Activated CD4-positive, alpha-beta T cell treated with anti-CD3 and anti-CD28 coated beads for 1 hour (primary cell): ENCODE measurements around the gene EFCAB12.

Experiments used
- DNase-seq: peaks from one replicate; pipeline ENCODE4 v3.0.0-alpha.2; 2020

The EFCAB12 gene

GRCh38 chr3:129428376-129429079 is at the start of gene EFCAB12:
Gene EFCAB12, minus strand, starts transcription at chr3:129428636. Its CDS starts 148 bp downstream, at chr3:129428488.
- DNase-seq, result peak; percentile 83

DNA sequence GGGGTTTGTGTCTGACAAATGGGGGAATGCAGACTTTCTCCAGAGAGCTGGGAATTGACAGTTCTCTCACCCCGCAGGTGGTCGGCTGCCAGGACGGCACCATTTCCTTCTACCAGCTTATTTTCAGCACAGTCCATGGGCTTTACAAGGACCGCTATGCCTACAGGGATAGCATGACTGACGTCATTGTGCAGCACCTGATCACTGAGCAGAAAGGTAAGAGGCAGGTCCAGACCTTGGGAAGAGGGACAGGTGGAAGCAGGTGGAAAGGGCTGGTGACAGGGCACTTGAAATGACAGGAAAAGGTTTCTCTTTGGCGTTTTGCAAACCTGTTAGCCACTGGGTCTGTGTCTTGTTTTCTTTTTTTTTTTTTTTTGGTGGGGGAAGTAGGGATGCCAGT is 48.1 kb upstream of the EFCAB12 start:
- no peak for DNase-seq

DNA sequence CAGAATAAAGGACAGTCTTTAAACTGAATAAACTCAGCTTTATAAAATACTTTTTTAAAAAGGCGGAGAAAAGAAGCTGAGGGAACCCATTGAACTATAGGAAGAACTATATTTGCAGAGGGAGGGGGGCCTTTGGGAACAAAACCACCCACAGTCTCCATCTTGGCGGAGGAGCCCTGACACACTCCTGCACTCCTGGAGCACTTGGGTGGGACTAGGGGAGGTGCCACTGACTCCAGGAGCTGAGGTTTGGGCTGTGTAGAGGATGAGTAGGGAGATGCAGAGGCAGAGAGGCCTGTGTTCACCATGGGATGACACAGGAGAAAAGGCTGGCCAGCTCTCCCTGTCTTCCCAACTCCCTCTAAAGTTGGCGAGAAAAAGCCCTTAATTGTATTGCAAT is 47.4 kb upstream of the EFCAB12 start:
- no peak for DNase-seq

DNA sequence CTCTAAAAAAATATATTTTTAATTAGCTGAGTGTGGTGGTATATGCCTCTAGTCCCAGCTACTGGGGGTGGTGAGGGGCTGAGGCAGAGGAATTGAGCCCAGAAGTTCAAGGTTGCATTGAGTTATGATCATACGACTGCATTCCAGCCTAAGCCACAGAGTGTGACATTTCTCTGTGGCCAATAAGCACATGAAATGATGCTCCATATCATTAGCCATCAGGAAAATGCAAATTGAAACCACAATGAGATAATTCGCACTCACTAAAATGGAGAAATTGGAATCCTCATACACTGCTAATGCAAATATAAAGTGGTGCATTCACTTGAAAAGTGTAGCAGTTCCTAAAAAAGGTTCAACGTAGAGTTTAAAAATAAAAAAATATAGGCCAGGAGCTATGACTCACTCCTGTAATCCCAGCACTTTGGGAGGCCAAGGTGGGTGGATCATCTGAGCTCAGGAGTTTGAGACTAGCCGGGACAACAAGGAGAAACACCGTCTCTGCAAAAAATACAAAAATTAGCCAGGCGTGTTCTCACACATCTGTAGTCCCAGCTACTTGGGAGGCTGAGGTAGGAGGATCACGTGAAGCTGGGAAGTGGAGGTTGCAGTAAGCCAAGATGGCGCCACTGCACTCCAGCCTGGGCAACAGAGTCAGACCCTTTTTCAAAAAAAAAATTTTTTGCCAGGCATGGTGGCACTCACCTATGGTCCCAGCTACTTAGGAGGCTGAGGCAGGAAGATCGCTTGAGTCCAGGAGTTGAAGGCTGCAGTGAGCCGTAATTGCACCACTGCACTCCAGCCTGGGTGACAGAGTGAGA is 46.8 kb upstream of the EFCAB12 start:
- DNase-seq, result no peak

GRCh38 chr3:129473769-129474152 is 45.3 kb upstream of the EFCAB12 start:
- no peak for DNase-seq

- DNase-seq, result no peak
Observed at GRCh38 chr3:129473067-129473768, 44.8 kb upstream of the EFCAB12 start.

DNA sequence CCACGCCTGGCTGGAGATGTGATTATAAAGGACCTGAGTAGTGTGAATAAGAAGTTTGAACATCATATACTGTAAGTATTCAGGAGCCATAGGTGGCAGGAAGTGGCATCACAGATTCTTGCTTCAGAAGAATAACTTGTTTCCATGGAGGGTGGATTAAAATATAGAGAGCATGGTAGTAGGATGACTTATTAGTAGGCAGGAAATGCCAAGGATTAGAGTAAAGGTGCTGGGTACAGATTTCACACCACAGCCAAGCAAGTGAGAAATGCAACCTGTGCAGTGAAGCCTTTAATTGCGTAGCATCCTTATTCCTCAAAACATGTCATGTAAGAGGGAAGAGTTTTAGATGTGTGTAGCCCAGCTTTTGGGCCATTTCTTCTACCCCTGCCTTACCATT is 42.4 kb upstream of the EFCAB12 start:
- no peak for DNase-seq

DNA sequence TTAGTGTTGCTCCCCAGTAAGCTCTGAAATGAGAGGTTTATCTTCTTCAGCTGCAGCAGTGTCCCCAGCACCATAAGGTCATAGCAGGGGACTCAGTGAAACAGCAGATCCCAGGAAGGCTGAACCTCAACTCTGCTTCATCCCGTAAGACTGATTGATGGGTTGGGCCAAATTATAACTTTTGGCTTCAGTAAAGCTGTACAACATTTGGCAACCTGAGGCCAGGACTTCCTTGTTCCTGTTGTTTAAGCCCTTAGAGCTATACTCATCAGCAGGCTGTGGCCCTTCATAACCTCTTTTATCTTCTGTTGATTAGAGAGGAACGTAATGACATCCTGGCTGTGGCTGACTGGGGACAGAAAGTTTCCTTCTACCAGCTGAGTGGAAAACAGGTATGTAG is 40.6 kb upstream of the EFCAB12 start:
- DNase-seq, result no peak

DNA sequence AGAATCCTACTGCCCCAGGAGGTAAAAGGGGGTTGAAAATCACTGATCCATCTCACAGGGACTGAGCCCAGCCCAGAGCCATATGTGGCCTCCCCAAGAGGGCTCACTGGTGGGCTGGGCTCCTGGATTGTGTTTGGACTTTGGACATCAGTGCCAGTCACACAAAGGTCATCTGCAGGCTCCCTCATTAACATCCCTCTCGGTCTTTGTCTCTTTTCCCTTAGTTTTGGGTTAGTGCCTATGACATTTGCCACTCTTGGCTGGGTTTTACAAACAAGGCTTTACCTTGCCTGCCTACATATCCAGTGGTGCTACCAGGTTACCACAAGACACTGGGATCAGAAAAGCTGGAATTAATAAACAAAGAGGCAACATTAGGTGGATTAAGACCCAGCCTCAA is 39.5 kb upstream of the EFCAB12 start:
- no peak for DNase-seq

GRCh38 chr3:129463716-129464115 is 35.3 kb upstream of the EFCAB12 start:
- no peak for DNase-seq

DNA sequence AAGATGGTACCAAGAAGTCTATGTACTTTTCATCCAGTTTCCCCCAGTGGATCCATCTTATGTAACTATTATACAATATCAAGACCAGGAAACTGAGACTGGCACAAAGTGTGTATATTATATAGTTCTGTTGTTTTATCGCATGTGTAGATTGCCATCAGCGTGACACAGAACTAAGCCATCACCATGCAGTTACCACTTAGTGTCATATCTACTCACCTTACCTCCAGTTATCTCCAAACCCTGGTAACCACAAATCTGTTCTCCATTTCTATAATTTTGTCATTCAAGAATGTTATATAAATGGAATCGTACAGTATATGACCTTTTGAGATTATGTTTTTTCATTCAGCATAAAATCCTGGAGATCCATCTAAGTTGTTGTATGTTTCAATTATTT is 34.7 kb upstream of the EFCAB12 start:
- DNase-seq, result no peak

DNA sequence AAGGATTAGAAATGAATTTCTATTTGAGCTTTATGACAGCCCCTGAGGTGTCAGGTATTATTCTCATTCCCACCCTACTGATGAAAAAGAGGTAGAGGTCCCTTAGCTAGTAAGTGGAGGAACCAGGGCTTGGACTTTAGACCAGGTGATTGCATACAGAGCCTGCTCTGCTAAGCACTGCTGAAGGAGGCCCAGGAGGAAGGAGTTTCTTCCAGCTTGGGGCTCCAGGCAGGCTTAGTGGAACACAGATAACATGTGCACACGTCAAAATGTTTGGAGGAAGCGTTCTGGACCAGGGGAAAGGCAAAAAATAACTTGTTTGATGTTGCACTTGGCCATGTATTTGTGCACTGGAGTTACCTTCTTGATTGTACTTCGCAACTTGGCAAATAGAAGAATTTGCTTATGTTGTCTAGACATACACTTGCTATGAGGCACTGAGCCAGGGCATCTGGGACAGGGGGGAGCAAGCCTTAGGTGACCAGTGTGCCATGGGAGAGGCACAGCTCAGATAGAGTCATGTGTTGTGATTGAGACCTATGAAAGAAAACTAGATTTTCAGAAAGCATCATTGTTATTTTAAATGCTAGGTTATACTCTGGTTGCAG is 34.0 kb upstream of the EFCAB12 start:
- no peak for DNase-seq

GRCh38 chr3:129461461-129462146 is 33.2 kb upstream of the EFCAB12 start:
- DNase-seq, result no peak

DNA sequence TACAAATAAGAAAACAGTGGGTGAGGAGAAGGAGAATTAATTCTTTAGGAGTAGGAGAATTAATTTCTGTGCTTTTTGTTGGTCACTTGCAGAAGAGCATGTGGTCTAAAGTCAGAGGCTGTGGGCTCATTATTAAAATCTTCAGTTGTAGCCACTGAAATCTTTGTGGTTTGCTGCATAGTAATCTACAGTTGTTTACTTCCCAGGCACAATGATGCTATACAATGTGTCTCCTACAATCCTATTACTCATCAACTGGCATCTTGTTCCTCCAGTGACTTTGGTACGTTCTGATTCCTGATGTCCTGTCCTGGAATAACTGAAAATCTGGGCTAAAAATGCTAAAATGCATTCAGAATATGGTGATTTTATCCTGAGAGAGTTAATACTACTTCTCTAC is 32.6 kb upstream of the EFCAB12 start:
- DNase-seq, result no peak

- no peak for DNase-seq
Observed at GRCh38 chr3:129460572-129460971, 32.1 kb upstream of the EFCAB12 start.

DNA sequence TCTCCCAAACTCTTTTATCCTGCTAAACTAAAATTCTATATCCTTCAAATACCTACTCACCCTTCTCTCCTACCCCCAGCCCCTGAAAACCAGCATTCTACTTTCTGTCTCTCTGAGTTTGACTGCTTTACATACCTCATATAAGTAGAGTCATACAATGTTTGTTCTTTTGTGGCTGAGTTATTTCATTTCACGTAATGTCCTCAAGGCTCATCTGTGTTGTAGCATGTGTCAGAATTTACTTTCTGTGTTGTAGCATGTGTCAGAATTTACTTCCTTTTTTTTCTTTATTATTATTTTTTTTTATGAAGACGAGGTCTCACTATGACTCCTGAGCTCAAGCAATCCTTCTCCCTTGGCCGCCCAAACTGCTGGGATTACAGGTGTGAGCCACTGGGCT is 31.7 kb upstream of the EFCAB12 start:
- no peak for DNase-seq

DNA sequence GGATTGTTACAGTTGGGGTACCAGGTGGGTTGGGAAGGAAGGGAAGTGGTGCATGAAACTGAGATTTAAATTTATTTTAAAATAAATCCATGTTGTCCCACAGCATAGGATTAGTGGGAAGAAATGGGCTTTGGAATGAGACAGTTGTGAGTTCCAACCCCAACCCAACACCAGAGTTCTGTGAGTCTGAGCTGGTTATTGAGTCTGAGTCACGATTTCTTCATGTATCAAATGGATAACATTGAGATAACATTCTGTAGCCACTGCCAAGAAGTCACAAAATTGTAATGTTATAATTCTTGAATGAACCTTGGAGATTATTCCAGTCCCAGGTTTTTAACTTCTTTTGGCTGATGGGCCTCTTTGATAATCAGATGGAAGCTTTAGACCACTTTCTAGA is 25.3 kb upstream of the EFCAB12 start:
- DNase-seq, result no peak

DNA sequence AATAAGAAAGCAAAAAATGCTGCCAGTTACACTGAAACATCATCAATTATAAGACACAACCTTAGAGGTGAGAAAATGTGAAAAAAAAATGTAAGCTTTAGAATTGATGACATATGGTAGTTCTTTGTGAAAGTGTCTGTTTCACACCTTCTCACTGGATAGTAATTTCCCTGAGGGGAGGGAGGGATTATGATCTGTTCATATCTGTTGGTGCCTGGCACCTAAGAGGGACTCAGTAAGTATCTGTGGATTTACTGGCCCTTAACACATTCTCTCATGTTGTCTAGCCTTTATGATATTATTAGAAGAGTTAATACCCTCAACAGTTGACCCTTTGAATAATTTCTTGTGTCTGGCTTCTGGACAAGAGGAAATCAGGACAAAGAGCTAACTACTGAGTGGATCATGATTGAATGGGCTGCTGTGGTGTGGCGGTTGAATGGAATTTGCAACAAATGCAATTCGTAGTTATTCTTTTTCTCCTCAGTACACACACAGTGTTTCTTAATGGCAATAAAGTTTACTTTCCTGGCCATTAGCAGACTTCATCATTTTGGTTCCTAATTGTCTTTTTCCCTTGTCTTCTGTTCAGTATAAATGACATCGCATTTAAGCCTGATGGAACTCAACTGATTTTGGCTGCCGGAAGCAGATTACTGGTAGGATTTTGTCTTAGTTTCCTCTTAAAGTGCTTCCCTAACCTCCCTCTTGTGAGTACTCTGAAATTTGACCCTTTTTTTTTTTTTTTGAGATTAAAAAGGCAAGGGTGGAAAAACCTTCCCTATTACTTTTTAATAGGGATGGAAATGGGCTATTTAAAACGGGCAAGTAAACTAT is 21.1 kb upstream of the EFCAB12 start:
- no peak for DNase-seq

GRCh38 chr3:129448186-129448895 is 19.9 kb upstream of the EFCAB12 start:
- DNase-seq, result no peak

DNA sequence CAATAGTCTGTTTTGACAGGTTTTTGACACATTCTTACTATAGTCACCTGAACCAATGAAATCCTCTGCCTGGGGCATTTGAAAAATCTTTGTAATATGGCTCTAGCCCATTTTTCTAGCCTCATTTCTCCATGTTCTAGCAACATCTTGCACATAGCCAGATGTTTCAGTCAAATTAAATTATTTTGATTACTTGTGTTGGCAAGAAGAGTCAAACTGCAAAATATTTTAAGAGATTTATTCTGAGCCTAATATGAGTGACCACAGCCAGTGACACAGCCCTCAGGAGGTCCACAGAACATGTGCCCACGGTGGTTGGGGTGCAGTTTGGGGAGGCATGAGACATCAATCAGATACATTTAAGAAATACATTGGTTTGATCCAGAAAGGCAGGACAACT is 18.5 kb upstream of the EFCAB12 start:
- no peak for DNase-seq

- no peak for DNase-seq
Observed at GRCh38 chr3:129445471-129445870, 17.0 kb upstream of the EFCAB12 start.
